ENCODE data around the gene SP9. TPM values are rescaled to one million over a fixed set of nuclear protein-coding genes. Genes with fewer than 3 reads are reported as not detected.

The SP9 gene
- total and polyA plus RNA-seq, 2 experiments from 2014 or later: not detected

- TF ChIP-seq CTCF (IDR thresholded peaks at IDR 0.05; ENCODE audit: low read depth, low read length): no peak
- Histone ChIP-seq H3K4me3 (no peak overlapping the region), H3K27ac (no peak overlapping the region), H3K4me1 (ENCODE audit: low read depth) (no peaks in the 10 kb centered on the region), H3K27me3 (no peaks in the 10 kb centered on the region), H3K36me3 (peaks cover 2% of the 10 kb centered on the region), H3K9me3 (ENCODE audit: low read depth) (no peaks in the 10 kb centered on the region)
- no peak for DNase-seq (ENCODE audit: low read depth in 1 of 2, low spot score in 1 of 2)
Measured at GRCh38 chr2:174364628-174365027, 29.9 kb downstream of the SP9 start.

- no peak for TF ChIP-seq CTCF (IDR thresholded peaks at IDR 0.05; ENCODE audit: low read depth, low read length)
- Histone ChIP-seq H3K4me1 (ENCODE audit: low read depth) (no peaks in the 10 kb centered on the region), H3K9me3 (ENCODE audit: low read depth) (no peaks in the 10 kb centered on the region), H3K27me3 (no peaks in the 10 kb centered on the region), H3K27ac (no peak overlapping the region), H3K4me3 (no peak overlapping the region), H3K36me3 (peaks cover 8% of the 10 kb centered on the region)
- no peak for DNase-seq (ENCODE audit: low read depth in 1 of 2, low spot score in 1 of 2)
Measured at GRCh38 chr2:174365571-174365970, 30.8 kb downstream of the SP9 start.

DNA sequence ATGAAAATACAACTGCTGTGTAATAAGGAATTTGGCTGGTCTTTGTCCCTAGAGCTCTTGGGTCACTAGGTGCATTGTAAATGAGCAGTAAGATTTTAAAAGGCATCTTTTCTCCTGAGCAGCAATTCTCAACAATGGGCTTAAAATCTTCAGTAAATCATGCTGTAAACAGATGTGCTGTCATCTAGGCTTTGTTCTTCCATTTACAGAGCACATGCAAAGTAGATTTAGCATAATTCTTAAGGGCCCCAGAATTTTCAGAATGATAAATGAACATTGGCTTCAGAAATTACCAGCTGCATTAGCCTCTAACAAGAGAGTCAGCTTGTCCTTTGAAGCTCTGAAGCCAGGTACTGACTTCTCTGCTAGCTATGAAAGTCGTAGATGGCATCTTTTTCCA, 33.9 kb downstream of the SP9 start:
- no peak for TF ChIP-seq CTCF (IDR thresholded peaks at IDR 0.05; ENCODE audit: low read depth, low read length)
- Histone ChIP-seq H3K4me3 (no peak overlapping the region), H3K27ac (no peak overlapping the region), H3K36me3 (peaks cover 15% of the 10 kb centered on the region), H3K27me3 (no peaks in the 10 kb centered on the region), H3K9me3 (ENCODE audit: low read depth) (no peaks in the 10 kb centered on the region), H3K4me1 (ENCODE audit: low read depth) (no peaks in the 10 kb centered on the region)
- no peak for DNase-seq (ENCODE audit: low read depth in 1 of 2, low spot score in 1 of 2)

DNA sequence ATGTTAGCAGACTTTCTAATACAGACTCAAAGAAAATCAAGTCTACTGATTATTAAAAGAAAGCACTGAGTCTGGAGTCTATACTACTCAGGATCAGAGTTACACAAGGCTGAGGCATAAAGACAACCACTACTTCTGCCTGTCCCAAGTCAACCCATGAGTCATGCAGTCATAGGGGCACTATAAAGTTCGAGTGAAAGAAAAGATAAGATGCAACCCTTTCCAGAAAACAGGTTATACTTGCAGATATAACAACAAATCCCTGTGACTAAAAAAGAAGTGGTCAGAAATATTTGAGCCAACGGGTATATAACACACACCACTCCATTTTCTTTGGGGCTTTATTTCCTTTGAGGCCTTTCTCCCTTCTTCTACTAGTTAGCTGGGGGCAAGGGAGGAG, 42.2 kb downstream of the SP9 start:
- Histone ChIP-seq H3K27ac (no peak overlapping the region), H3K9me3 (ENCODE audit: low read depth) (no peaks in the 10 kb centered on the region), H3K27me3 (no peaks in the 10 kb centered on the region), H3K36me3 (peaks cover 67% of the 10 kb centered on the region), H3K4me1 (ENCODE audit: low read depth) (no peaks in the 10 kb centered on the region), H3K4me3 (no peak overlapping the region)
- TF ChIP-seq CTCF (IDR thresholded peaks at IDR 0.05; ENCODE audit: low read depth, low read length): no peak
- peak in 1 of 2 donors; percentile 27 for DNase-seq (ENCODE audit: low read depth in 1 of 2, low spot score in 1 of 2)

DNA sequence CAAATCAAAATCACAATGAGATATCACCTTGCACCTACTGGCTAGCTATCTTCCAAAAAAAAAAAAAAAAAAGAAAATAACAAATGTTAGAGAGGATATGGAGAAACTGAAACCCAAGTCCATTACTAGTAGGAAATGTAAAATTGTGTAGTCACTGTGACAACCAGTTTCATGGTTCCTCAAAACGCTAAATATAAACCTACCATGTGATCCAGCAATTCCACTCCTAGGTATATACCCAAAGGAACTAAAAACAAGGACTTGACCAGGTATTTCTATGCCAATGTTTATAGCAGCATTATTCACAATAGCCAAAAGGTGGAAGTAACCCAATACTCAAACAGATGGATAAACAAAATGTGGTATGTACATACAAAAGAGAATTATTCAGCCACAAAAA, 49.0 kb downstream of the SP9 start:
- no peaks in the 10 kb centered on the region for H3K9me3 ChIP-seq (ENCODE audit: low read depth)
- no peaks in the 10 kb centered on the region for H3K4me1 ChIP-seq (ENCODE audit: low read depth)
- no peak for TF ChIP-seq CTCF (IDR thresholded peaks at IDR 0.05; ENCODE audit: low read depth, low read length)
- peaks cover 58% of the 10 kb centered on the region for H3K36me3 ChIP-seq
- no peak overlapping the region for H3K27ac ChIP-seq
- H3K4me3 ChIP-seq: no peak overlapping the region
- DNase-seq (ENCODE audit: low read depth in 1 of 2, low spot score in 1 of 2): no peak
- H3K27me3 ChIP-seq: no peaks in the 10 kb centered on the region

GRCh38 chr2:174385201-174385600, 50.4 kb downstream of the SP9 start:
- Histone ChIP-seq H3K27ac (no peak overlapping the region), H3K4me3 (no peak overlapping the region), H3K9me3 (ENCODE audit: low read depth) (no peaks in the 10 kb centered on the region), H3K27me3 (no peaks in the 10 kb centered on the region), H3K4me1 (ENCODE audit: low read depth) (no peaks in the 10 kb centered on the region), H3K36me3 (peaks cover 47% of the 10 kb centered on the region)
- no peak for DNase-seq (ENCODE audit: low read depth in 1 of 2, low spot score in 1 of 2)
- TF ChIP-seq CTCF (IDR thresholded peaks at IDR 0.05; ENCODE audit: low read depth, low read length): no peak

All from cardiac muscle cell (in vitro differentiated cells and primary cell).